ENCODE data around the gene XKR8. TPM values are rescaled to one million over a fixed set of nuclear protein-coding genes. Genes with fewer than 3 reads are reported as not detected.

The XKR8 gene
- total RNA-seq, 1 experiment from 2014 or later: 17.2 TPM

DNA sequence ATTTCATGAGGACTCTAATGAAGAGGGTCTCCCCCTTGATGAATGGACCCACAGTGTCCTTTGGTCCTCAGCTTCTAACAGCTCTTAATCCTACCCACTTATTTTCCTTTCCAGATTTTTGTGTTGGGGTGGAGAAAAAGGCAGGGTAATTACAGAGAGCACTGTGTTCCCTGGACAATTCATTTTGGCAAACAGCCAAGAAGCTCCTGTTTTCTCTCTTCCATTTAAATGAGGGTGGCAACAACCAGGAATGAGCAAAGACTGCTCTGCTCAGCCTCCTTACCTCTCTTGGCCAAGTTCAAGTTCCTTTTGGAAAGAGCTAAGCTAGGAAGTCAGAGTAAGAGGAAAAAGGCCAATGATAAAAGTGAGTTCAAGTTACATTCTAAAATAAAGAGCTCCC, 11.9 kb downstream of the XKR8 start:
- Histone ChIP-seq H3K9ac (ENCODE audit: extremely low read depth, insufficient read length, low read length) (no peak overlapping the region), H3K27me3 (ENCODE audit: insufficient read depth, low read length) (no peaks in the 10 kb centered on the region), H3K23me2 (ENCODE audit: insufficient read length, low read depth, low read length, poor library complexity, severe bottlenecking) (no peaks in the 10 kb centered on the region), H2BK5ac (ENCODE audit: insufficient read length, low read length) (no peak overlapping the region), H3K23ac (ENCODE audit: insufficient read length, low read depth, low read length) (no peak overlapping the region), H2BK15ac (ENCODE audit: low read depth, low read length) (no peak overlapping the region), H3K56ac (ENCODE audit: insufficient read length, low read depth, low read length) (no peak overlapping the region), H3K79me2 (ENCODE audit: insufficient read depth, low read length) (no peaks in the 10 kb centered on the region), H3K14ac (ENCODE audit: insufficient read depth, low read length) (no peak overlapping the region), H2AFZ (ENCODE audit: low read length) (no peak overlapping the region), H3K27ac (ENCODE audit: insufficient read length, low read depth, low read length) (no peak overlapping the region), H3T11ph (ENCODE audit: low read length) (no peak overlapping the region), H3K4ac (ENCODE audit: low read depth, low read length) (no peak overlapping the region), H4K91ac (ENCODE audit: insufficient read length, low read depth, low read length) (no peak overlapping the region), H2BK120ac (ENCODE audit: low read depth, low read length, poor library complexity, severe bottlenecking) (no peak overlapping the region), H2BK12ac (ENCODE audit: insufficient read length, low read depth, low read length) (no peak overlapping the region), H3K4me1 (ENCODE audit: insufficient read depth, low read length) (no peaks in the 10 kb centered on the region), H4K8ac (replicated peaks; ENCODE audit: insufficient read length, low read depth, low read length) (no peak overlapping the region), H2BK20ac (ENCODE audit: low read depth, low read length, poor library complexity, severe bottlenecking) (no peak overlapping the region), H3K9me3 (ENCODE audit: control insufficient read depth, low read depth, low read length) (no peaks in the 10 kb centered on the region), H2AK5ac (ENCODE audit: insufficient read length, low read length) (no peak overlapping the region), H4K5ac (ENCODE audit: insufficient read length, low read depth, low read length) (no peak overlapping the region), H3K4me2 (ENCODE audit: insufficient read depth, insufficient read length, low read length) (no peak overlapping the region), H3K79me1 (ENCODE audit: insufficient read depth, low read depth, low read length, poor library complexity, severe bottlenecking) (no peaks in the 10 kb centered on the region), H3K18ac (ENCODE audit: insufficient read length, low read depth, low read length) (no peak overlapping the region), H4K20me1 (ENCODE audit: control insufficient read depth, insufficient read depth, insufficient read length) (no peaks in the 10 kb centered on the region)
- Mint-ChIP-seq H3K9me3 (no peaks in the 10 kb centered on the region), H3K36me3 (ENCODE audit: insufficient read depth in 1 of 3, low read depth in 3 of 3) (peaks cover 8 to 35% (median 17%) of the 10 kb centered on the region in 3 experiments; a peak in 5 of 7 replicates), H3K4me3 (no peak overlapping the region), H3K4me1 (no peaks in the 10 kb centered on the region), H3K27me3 (ENCODE audit: low read depth) (no peaks in the 10 kb centered on the region; the same call in 1 of the 2 replicates), H3K27ac (no peak overlapping the region)
- TF ChIP-seq, protein P1, sequence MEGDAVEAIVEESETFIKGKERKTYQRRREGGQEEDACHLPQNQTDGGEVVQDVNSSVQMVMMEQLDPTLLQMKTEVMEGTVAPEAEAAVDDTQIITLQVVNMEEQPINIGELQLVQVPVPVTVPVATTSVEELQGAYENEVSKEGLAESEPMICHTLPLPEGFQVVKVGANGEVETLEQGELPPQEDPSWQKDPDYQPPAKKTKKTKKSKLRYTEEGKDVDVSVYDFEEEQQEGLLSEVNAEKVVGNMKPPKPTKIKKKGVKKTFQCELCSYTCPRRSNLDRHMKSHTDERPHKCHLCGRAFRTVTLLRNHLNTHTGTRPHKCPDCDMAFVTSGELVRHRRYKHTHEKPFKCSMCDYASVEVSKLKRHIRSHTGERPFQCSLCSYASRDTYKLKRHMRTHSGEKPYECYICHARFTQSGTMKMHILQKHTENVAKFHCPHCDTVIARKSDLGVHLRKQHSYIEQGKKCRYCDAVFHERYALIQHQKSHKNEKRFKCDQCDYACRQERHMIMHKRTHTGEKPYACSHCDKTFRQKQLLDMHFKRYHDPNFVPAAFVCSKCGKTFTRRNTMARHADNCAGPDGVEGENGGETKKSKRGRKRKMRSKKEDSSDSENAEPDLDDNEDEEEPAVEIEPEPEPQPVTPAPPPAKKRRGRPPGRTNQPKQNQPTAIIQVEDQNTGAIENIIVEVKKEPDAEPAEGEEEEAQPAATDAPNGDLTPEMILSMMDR (conservative IDR thresholded peaks at IDR 0.05): no peak
- DNase-seq: no peak
